GM23338 (cell line): ENCODE measurements around the gene CNDP1. TPM values are rescaled to one million over a fixed set of nuclear protein-coding genes. Genes with fewer than 3 reads are reported as not detected.

Experiments used
- ATAC-seq: fragments of 200-7000 bp; cut with Tn5 transposase; 3 replicates; pipeline ENCODE4 v1.9.1; 2020
- DNase-seq: peaks from one replicate; pipeline ENCODE4 v3.0.0-alpha.2; 2015; ENCODE audit warnings: low spot score
- H2AFZ ChIP-seq: fragments of 200-600 bp; sonication (generic); 2 replicates; pipeline ENCODE4 v1.8.0; 2016; ENCODE audit warnings: antibody characterized with exemption, mild to moderate bottlenecking, moderate library complexity
- H3F3A ChIP-seq: fragments of 200-600 bp; sonication (generic); replicated peaks from 2 replicates; pipeline ENCODE4 v1.8.0; 2017; ENCODE audit warnings: antibody characterized with exemption, mixed run types, low read depth
- H3K27ac ChIP-seq: fragments of 200-600 bp; sonication (generic); 2 replicates; pipeline ENCODE4 v1.6.1; 2016; ENCODE audit warnings: low read depth
- H3K27me3 ChIP-seq: fragments of 200-600 bp; sonication (generic); 2 replicates; pipeline ENCODE4 v1.8.0; 2016; ENCODE audit warnings: mild to moderate bottlenecking, mixed run types, moderate library complexity; ENCODE audit not compliant: insufficient read depth
- H3K36me3 ChIP-seq: fragments of 200-600 bp; sonication (generic); 2 replicates; pipeline ENCODE4 v1.8.0; 2016; ENCODE audit warnings: mild to moderate bottlenecking; ENCODE audit not compliant: insufficient read depth
- H3K4me1 ChIP-seq: fragments of 200-600 bp; sonication (generic); 2 replicates; pipeline ENCODE4 v1.8.0; 2016; ENCODE audit warnings: mild to moderate bottlenecking, moderate library complexity; ENCODE audit not compliant: insufficient read depth
- H3K4me2 ChIP-seq: fragments of 200-600 bp; sonication (generic); 2 replicates; pipeline ENCODE4 v1.7.1; 2017; ENCODE audit warnings: mixed run types
- H3K4me3 ChIP-seq: fragments of 200-600 bp; sonication (generic); 2 replicates; pipeline ENCODE4 v1.6.1; 2016; ENCODE audit warnings: mixed run types
- H3K79me2 ChIP-seq: fragments of 200-600 bp; sonication (generic); replicated peaks from 2 replicates; pipeline ENCODE4 v1.8.0; 2017; ENCODE audit warnings: mild to moderate bottlenecking; ENCODE audit not compliant: insufficient read depth
- H3K9me2 ChIP-seq: fragments of 200-600 bp; sonication (generic); 2 replicates; pipeline ENCODE4 v1.8.0; 2017; ENCODE audit not compliant: insufficient read depth
- H4K20me1 ChIP-seq: fragments of 200-600 bp; sonication (generic); replicated peaks from 2 replicates; pipeline ENCODE4 v1.8.0; 2017; ENCODE audit warnings: mild to moderate bottlenecking; ENCODE audit not compliant: insufficient read depth
- H3K27ac Mint-ChIP-seq: 2 replicates; pipeline ENCODE4 v1.8.0; 2020; ENCODE audit warnings: inconsistent platforms, mild to moderate bottlenecking, moderate library complexity, mixed read lengths
- H3K27me3 Mint-ChIP-seq: 3 replicates; pipeline ENCODE4 v1.8.0; 2022; ENCODE audit warnings: low read depth, mild to moderate bottlenecking, moderate library complexity, mixed read lengths, inconsistent platforms; ENCODE audit not compliant: insufficient read depth, poor library complexity
- H3K36me3 Mint-ChIP-seq: 3 replicates; pipeline ENCODE4 v1.8.0; 2021; ENCODE audit warnings: low read depth, mild to moderate bottlenecking, inconsistent platforms, moderate library complexity, mixed read lengths
- H3K4me1 Mint-ChIP-seq: 3 replicates; pipeline ENCODE4 v1.8.0; 2020; ENCODE audit warnings: mild to moderate bottlenecking, inconsistent platforms, mixed read lengths
- H3K4me3 Mint-ChIP-seq: 3 replicates; pipeline ENCODE4 v1.8.0; 2021; ENCODE audit warnings: moderate library complexity, mild to moderate bottlenecking, inconsistent platforms, mixed read lengths
- H3K9me3 Mint-ChIP-seq: 3 replicates; pipeline ENCODE4 v1.8.0; 2020; ENCODE audit warnings: moderate library complexity, mild to moderate bottlenecking, inconsistent platforms, mixed read lengths
- CREB1 ChIP-seq: fragments of 250-450 bp; sonication (Bioruptor Pico); IDR thresholded peaks from 2 replicates; pipeline ENCODE4 v1.5.0; 2020; ENCODE audit warnings: low read depth, mild to moderate bottlenecking, moderate library complexity
- CTCF ChIP-seq, 2 experiments: fragments of 200-600 bp in 1 of 2; sonication (generic) in 1 of 2; conservative IDR thresholded peaks; 2 replicates each; pipeline versions ENCODE4 v1.5.1 to v1.6.1; 2016 to 2017; ENCODE audit warnings: antibody characterized with exemption in 2 of 2, low read depth in 2 of 2, mild to moderate bottlenecking in 2 of 2, moderate library complexity in 1 of 2
- ETS1 ChIP-seq: IDR thresholded peaks from 2 replicates; pipeline ENCODE4 v1.6.1; 2016; ENCODE audit warnings: antibody characterized with exemption
- EZH2 ChIP-seq: fragments of 200-600 bp; sonication (generic); IDR thresholded peaks from one replicate; pipeline ENCODE4 v1.8.0; 2017; ENCODE audit warnings: antibody characterized with exemption, mild to moderate bottlenecking, low read depth; ENCODE audit not compliant: unreplicated experiment
- EZH2phosphoT487 ChIP-seq: fragments of 200-600 bp; sonication (generic); IDR thresholded peaks from one replicate; pipeline ENCODE4 v1.8.1; 2018; ENCODE audit warnings: antibody characterized with exemption; ENCODE audit not compliant: unreplicated experiment
- JUNB ChIP-seq: IDR thresholded peaks from one replicate; pipeline ENCODE4 v1.6.1; 2016; ENCODE audit warnings: antibody characterized with exemption; ENCODE audit not compliant: unreplicated experiment
- NANOG ChIP-seq: IDR thresholded peaks from 2 replicates; pipeline ENCODE4 v1.6.1; 2016; ENCODE audit warnings: antibody characterized with exemption, borderline replicate concordance
- POLR2AphosphoS5 ChIP-seq: IDR thresholded peaks from 2 replicates; pipeline ENCODE4 v1.6.1; 2016; ENCODE audit warnings: antibody characterized with exemption, low read depth
- REST ChIP-seq: IDR thresholded peaks from one replicate; pipeline ENCODE4 v1.6.1; 2018; ENCODE audit warnings: antibody characterized with exemption; ENCODE audit not compliant: unreplicated experiment
- STAT1 ChIP-seq: IDR thresholded peaks from one replicate; pipeline ENCODE4 v1.6.1; 2016; ENCODE audit warnings: antibody characterized with exemption; ENCODE audit not compliant: unreplicated experiment
- ZNF114 ChIP-seq: fragments of 250-450 bp; sonication (Bioruptor Pico); IDR thresholded peaks from 2 replicates; pipeline ENCODE4 v1.5.0; 2020; ENCODE audit warnings: mild to moderate bottlenecking, moderate library complexity
- ZNF331 ChIP-seq: fragments of 250-450 bp; sonication (Bioruptor Pico); IDR thresholded peaks from 2 replicates; pipeline ENCODE4 v1.5.0; 2020; ENCODE audit warnings: low read depth, mild to moderate bottlenecking, moderate library complexity
- ZNF462 ChIP-seq: fragments of 250-450 bp; sonication (Bioruptor Pico); IDR thresholded peaks from 2 replicates; pipeline ENCODE4 v1.5.0; 2020; ENCODE audit warnings: mild to moderate bottlenecking, moderate library complexity
- polyA plus RNA-seq: library from polyadenylated mRNA; unstranded; fragments of >200 nt; fragmentation: Nextera tagmentation; extraction: Ambion mirVana; gene quantifications from 2 replicates; pipeline ENCODE4 v1.2.1, GENCODE V29; 2016
- total RNA-seq: library from RNA; depleted of rRNA; stranded (reverse); fragments of >200 nt; shearing (Covaris generic); gene quantifications from 2 replicates; pipeline ENCODE4 v1.2.3, GENCODE V29; 2014

Gene CNDP1
- total and polyA plus RNA-seq, 2 experiments from 2014 or later: 0.03 to 0.11 TPM

- Histone ChIP-seq H3F3A (no peaks in the 10 kb centered on the region), H3K4me1 (no peaks in the 10 kb centered on the region), H3K27me3 (no peaks in the 10 kb centered on the region), H4K20me1 (no peaks in the 10 kb centered on the region), H3K4me2 (no peak overlapping the region), H3K4me3 (no peak overlapping the region), H3K36me3 (0 out of 2 replicates have a peak, but pooled peaks cover 6% of the 10 kb centered on the region), H2AFZ (no peak overlapping the region), H3K79me2 (no peaks in the 10 kb centered on the region), H3K9me2 (no peaks in the 10 kb centered on the region), H3K27ac (no peak overlapping the region)
- DNase-seq: no peak
- Mint-ChIP-seq H3K27ac (no peak overlapping the region), H3K27me3 (peaks cover 12% of the 10 kb centered on the region), H3K36me3 (peaks cover 90% of the 10 kb centered on the region), H3K9me3 (peaks cover 12% of the 10 kb centered on the region), H3K4me1 (no peaks in the 10 kb centered on the region), H3K4me3 (no peak overlapping the region)
- no peak for TF ChIP-seq JUNB
- no peak for TF ChIP-seq CTCF (conservative IDR thresholded peaks at IDR 0.05; ENCODE audit: low read depth in 2 of 2)
- TF ChIP-seq ZNF331: no peak
- no peak for TF ChIP-seq REST
- no peak for TF ChIP-seq ETS1
- no peak for TF ChIP-seq ZNF462
- TF ChIP-seq ZNF114 (CRISPR knock-in tag): no peak
- no peak for TF ChIP-seq EZH2
- no peak for TF ChIP-seq STAT1
- no peak for TF ChIP-seq POLR2AphosphoS5
- no peak for TF ChIP-seq EZH2phosphoT487
- no peak for TF ChIP-seq NANOG
- no peak for TF ChIP-seq CREB1 (CRISPR knock-in tag)
- ATAC-seq: no peak
Measured at GRCh38 chr18:74516271-74517235, 17.7 kb upstream of the CNDP1 start.
